ENCODE data around the gene RALGAPA1.

- TF ChIP-seq POLR2A (IDR thresholded peaks at IDR 0.05) (no peak), CTCF (IDR thresholded peaks at IDR 0.05) (no peak), EP300 (IDR thresholded peaks at IDR 0.05) (no peak), POLR2AphosphoS5 (IDR thresholded peaks at IDR 0.05) (no peak)
Observed at GRCh38 chr14:35742032-35742371, 67.1 kb downstream of the RALGAPA1 start.

Measured in sigmoid colon (tissue), 4 donors.